Stimulated activated CD4-positive, alpha-beta T cell treated with anti-CD3 and anti-CD28 coated beads, Interleukin-12 subunit alpha, Interleukin-12 subunit beta, amount 100 ng/mL, for 48 hours (primary cell): ENCODE measurements around the gene SH3D19.

Source experiments
- DNase-seq, 3 donors: peaks; one replicate each; pipeline ENCODE4 v3.0.0-alpha.2; 2020; ENCODE audit warnings: low read depth in 2 of 3, low spot score in 1 of 3

Gene SH3D19

DNA sequence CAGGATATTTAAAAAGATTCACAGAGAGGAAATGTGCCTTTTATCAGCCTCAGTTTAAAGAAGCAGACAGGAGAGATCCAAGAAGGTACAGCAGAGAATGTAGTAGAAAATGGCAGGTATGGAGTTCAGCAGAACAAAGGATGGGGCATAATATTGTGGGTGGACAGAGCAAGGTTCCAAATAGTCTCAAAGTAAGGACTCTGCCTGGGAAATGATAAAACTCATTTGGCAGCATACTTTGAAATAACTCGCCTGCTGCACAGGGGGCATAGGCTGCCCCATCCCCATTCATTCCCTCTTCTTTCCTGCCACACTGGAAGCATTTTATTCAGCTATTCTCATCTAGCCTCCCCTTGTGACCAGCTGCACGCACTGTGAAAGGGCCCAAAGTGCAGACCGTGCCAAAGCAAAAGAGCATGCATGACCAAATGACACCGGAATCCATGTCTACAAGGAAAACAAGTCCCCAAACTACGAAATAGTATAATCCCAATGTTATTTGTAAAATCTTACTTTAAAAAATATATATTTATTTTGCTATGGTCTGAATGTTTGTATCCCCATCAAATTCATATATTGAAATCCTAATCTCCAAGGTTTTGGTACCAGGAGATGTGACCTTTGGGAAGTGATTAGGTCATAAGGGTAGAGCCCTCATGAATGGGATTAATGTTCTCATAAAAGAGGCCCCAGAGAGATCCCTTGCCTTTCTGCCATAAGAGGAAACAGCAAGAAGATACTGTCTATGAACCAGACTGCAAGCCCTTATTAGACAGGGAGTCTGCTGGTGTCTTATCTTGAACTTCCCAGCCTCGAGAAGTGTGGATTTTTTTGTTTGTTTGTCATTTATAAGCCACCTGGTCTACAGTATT is 125.8 kb downstream of the SH3D19 start:
- no peak for DNase-seq

DNA sequence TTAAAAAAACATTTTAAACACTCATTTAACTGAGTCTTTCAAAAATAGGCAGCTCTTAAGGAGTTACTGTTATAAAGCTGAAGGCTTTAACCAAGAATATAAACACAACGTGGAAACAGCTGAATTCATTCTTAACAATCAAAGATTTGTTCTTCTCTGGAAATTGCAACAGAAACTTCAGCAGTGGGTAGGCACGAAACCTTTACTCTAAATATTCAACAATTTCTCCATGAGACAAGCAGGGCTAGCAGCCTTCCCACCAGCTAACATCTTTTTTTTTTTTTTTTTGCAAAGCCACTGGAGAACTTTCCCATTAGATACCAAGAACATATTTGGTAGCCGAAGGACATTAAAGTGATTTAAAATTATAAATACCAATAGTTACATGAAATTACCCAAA is 126.7 kb downstream of the SH3D19 start:
- no peak for DNase-seq

DNA sequence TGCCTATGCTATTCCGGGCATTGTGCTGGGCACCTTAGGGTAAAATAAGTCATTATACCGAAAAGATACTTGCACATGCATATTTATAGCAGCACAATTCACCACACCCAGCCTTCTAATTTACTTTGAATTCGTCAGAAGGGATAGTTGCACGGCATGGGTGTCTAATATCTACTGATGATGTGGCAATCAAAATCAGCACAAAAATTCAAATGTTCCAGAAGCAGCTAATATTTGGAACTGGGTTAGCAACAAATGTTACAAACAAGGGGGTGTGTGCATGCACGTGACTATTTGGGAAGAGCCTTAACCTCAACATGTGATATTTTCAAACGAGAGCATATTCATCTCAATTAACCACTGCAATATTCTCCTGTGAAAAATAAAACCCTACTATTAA is 128.2 kb downstream of the SH3D19 start:
- DNase-seq, result no peak

DNA sequence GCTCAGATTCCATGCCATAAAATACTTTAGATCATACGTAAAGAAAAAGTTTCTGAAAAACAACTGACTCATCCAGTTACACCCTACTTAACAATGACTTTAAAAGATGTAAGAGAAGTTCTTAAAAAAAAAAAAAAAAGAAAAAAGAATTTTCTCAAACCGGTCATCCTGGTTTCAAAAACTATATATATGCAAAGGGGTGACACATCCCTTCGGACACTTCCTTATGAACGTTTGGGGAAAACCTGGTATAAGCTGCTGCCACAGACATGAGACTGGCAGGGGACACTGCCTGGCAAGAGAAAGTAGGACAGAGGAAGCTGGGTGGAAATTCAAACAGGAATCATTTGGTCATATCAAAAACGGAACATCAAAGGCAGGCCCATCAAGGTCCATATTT is 129.6 kb downstream of the SH3D19 start:
- DNase-seq, result no peak

DNA sequence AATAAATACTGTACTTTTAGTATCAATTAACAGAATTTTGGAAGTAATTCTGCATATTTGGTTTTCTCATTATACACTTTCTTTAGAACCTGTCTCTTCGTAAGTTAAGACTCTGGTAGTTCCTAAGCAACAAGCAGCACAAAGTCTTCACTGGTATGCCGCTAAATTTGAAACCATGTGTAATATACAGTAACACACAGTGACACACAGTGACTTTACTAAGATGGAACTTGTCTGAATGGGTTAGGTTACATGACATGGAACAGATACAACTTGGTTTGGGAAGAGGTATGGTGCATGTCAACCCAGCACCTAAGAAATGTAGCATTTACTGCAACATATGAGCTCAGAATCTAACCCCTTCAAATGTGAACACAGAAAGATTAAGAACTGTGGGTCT is 132.0 kb downstream of the SH3D19 start:
- DNase-seq, result no peak

DNA sequence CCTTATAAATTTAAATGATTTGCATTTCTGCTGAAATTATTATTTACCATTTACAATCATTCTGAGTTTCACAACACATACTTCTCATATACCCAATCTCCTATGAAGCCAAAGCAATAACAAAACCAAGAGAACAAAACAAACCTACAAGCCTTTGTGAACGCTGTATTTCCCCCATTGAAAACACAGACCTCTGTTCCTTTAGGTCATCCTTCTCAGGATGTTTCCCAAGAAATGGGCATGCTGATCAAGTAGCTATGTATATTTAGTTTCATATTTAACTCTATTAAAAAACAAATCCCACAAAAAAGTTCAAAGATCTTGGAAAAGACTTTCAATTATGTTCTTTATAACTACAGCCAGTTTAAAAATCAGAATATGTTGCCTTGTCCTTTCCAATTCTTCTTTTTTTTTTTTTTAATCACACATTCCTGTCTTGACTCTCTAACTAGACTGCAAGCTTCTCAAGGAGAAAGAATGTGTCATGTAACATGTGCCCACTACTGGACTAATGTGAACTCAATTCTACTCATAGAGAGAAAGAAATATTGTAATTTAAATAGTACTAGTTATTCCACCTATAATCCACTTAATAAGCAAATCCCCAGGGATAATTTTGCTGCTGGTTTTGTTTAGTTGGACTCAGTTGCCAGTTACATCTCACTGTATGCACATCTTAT is 132.7 kb downstream of the SH3D19 start:
- DNase-seq, result no peak

DNA sequence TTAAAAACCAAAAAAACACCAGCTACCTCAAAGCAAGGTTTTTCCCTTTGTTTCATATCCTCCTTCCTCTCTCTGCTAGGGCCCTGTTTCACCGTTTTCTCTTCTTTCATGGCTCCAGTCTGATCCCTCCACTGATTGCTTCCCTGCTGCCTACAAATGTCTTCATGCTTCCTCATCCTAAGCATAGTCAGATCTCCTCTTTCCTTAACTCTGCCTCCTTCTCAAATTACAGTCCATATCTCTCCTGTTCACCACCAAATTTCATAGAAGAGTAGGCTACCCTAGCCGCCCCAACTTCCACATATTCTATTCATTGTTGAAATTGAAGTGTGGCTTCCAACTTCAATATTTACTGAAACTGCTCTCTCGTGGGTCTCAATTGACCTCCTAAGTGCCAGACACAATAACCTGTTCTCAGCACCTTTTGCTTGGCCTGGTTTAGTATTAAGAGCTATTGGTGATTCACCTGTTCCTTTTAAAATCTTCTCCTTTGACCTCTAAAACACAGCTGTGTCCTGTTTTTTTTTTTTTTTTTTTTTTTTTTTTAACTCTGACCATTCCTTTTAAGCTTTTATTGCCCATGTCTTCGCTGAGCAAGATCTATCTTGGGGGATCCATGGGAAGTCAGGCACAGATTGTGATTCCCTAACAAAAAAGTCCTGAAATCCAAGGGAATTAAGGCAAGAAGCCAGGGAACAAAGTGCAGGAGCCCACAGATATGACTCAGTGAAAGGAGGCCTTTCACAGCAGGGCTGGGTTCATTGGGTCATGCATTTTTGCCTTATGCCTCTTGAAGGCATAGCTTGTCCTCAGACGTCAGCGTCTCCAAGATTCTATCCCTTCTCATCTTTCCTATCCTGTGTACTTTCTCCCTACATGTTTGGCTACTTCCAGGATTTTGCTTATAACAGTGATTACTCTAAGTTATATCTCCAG is 140.6 kb downstream of the SH3D19 start:
- no peak for DNase-seq

DNA sequence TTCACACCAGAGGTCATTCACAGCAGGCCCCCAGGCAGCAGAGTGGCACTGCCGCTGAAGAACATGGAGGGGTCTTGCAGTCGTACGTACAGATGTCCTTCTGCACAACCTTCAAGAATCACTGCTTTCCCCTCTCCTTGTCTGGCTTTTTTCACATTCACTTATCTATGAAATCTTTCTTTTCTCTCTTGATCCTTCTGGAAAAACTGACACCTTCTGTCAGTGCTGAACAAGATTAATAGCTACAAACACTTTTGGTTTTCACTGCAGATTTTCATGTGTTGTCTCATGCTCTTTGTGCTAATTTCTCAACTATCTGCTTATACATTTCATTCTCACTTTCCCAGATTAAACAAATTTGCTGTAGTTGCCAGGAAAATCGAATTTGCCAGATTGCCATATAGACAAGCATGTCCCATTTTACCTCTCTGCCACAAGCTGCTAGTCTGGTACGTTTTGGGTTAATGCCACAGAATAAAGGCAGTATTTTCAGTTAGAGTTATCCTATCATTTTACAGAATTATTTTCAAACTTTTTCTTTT is 142.9 kb downstream of the SH3D19 start:
- no peak for DNase-seq

DNA sequence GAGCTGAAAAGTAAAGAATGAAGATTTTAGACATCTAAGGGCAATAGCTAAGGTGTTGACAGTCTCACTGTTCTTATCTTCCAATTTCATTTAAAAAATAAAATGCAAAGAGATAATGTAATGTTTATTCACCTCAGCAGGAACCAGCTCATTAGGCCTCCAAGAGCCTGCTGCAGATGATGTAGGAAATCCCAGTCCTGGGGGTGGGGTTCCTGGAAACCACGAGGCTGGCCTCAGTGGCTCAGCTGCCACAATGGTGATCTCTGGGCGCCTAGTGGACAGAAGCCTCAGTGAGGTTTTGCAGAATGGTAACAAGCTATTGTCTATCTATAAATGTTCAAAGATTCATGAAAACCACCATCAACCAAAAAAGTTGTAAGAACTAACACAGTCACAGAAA is 148.7 kb downstream of the SH3D19 start:
- DNase-seq, result no peak

DNA sequence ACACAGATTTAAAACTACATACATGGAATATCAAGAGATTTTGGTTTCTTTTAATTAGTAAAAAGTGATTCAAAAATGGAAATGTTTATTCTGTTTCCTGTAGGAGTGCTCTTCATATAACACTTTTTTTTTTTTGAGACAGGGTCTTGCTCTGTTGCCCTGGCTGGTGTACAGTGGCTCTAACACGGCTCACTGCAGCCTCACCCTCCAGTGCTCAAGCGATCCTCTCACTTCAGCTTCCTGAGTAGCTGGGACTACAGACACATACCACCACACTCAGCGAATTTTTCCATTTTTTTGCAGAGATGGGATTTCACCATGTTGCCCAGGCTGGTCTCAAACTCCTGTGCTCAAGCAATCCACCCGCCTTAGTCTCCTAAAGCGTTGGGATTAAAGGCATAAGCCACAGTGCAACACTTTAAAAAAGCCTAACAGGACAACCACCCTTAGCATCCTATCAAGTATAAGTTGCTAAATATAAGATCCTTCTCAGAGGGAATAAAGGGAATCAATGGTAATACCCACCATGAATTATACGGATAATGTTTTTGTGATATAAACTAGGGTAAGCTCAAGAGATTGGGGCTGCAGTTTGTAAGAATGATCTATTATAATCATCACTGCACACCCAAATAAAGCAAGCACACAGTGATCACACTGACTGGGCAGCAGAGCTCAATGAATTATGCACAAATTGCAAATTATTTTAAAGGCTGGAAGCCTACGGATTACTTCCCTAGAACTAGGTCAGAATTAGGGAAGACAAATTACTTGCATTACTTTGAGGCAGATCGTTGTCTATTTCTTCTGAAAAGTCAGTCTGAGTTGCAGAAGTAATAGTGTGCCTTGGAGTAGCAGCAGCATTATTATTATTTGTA is 149.4 kb downstream of the SH3D19 start:
- no peak for DNase-seq

DNA sequence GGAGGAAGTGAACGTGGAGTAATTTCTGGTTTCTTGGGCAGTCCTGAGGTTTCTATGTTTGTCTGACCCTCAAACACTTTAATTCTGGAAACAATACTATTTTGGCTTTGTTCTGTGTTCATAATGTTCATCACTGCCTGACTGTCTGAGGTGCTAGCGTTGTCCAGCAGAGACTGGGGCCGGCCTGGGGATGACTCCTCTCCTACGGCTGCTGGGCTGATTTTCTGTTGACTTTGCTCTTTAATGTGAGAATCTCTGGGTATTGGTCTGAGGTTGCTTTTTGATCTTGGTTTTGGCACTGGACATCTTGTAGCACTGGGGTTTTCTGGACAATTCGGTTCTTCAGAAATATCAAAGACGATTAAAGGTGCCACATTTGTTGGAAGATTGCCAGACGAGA is 150.2 kb downstream of the SH3D19 start:
- DNase-seq, result no peak

DNA sequence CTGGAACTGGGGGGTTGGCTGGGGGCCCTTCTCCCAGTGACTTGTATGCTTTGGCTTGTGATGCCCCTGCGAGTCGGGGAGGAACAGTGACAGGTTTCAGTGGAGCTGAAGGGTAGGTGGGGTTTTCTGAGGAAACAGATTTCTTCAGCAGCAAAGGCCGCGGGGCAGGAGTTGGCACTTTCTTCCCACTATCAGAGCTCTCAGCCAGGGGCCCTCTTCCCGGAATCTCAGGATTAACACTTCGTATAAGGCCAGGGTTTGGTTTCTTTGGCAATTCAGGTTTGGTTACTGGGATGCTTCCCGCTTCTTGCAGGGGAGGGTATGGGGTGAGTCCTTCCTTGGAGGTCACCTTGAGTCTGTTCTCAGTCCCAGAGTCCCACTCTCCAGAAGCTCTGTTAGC is 150.6 kb downstream of the SH3D19 start:
- no peak for DNase-seq

DNA sequence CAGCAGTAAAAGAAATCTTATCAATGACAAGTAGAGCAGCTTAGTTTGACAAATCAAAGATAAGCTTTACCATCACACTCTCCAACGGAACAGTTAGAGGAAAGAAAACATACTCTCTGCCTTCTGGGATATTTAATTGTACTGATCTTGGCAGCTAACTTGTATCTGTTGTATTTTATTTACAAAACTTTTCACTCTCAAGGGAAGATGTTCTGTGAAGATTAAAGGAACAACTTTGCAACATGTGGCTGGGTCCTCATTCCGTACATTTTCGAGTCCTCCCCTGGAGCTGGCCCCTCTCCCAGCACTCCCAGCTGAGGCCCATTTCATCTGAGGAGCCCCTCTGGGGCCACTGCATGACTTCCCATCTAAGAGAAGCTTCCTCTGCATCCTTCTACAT is 151.5 kb downstream of the SH3D19 start:
- no peak for DNase-seq

DNA sequence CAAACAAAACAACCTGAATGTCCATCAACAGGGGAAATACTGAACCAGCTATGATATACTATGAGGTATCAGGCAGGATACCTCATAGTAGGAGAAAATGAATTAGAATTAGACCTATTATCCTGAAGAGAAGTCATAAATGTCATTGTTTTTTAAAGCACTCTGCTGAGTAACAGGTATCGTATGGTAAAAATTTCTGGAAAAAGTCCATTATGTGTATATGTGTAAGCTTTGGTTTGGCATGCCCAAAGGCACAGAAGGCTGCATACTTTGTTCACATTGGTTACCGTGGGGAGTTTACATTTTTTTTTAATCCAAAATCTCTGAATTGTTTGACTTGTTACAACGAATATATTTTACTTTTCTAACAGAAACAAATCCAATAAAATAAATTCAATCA is 155.5 kb downstream of the SH3D19 start:
- DNase-seq, result no peak

DNA sequence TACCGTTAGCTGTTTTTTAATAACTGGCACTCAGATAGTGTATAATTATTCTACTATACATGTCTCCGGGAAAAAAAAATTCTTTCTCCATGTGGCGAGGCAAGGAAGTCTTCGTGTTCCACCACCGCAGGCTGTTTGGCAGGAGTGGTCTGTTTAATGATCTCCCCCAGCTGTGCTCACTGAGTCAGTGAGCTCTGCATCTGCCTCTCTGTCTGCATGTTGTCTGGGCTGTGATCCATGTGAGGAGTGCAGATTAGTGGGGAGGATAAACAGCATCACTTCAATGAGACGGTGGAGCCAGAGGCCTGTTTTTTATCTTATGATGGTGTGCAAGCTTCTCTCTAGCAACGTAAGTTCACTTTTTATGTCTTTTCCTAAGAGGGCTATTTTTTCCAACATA is 156.2 kb downstream of the SH3D19 start:
- DNase-seq, result no peak

DNA sequence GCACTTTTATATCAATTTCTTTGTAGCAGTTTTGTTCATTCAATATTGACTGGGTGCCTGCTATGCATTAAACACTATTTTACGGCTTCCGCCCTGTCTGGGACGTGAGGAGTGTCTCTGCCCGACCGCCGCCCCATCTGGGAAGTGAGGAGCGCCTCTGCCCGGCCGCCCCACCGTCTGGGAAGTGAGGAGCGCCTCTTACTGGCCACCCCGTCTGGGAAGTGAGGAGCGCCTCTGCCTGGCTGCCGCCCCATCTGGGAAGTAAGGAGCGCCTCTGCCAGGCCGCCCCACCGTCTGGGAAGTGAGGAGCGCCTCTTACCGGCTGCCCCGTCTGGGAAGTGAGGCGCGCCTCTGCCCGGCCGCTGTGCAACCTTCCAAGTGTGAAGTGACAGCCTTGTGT is 157.8 kb downstream of the SH3D19 start:
- no peak for DNase-seq

DNA sequence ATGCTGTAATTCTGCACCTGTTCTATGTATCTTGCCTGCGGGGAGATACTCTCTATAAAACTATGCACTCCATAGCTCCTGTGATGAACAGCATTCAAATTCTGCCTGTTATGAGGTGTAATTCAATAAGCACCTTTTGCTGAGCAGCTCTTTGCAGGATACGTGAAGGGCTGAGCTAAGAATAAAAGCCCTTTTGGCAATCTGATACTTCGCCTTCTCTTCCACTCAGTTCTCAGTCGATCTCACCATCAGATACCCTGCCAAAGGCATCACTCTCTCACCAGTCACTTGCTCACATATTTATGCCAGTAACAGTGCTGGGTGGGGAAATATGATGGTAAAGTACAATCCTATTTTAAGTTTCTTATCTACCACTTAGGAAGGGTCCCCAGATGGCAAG is 158.8 kb downstream of the SH3D19 start:
- DNase-seq, result no peak

DNA sequence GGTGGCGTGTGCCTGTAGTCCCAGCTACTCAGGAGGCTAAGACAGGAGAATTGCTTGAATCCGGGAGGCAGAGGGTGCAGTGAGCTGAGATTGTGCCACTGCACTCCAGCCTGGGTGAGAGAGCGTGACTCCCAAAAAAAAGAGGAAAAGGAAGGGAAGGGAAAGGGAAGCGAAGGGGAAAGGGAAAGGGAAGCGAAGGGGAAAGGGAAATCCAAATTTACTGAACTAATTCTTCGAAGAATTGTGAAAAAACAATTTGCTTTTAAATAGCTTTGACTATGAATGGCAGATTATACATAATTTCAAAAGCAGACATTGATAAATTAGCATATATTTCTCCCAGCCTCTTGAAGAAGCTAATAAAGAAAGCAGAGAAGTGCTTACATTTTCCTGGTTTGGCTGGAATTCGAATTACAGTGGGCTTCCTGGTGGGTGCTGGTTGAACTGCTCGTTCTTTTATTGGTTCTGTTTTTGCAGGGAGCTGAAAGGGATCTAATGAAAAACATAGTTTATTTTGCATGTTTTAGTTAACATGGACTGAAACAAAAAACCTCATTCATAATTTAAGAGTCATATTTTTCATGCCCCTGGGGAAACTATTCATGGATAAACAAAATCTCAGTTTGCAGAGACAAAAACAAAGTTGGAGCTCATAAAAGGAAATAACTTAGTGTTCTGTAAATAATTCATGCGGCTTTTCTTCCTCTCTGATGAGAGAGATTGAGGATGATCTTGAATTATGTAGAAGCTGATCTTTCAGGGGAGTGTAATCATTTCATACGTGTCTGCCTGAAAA is 160.0 kb downstream of the SH3D19 start:
- DNase-seq, result no peak

DNA sequence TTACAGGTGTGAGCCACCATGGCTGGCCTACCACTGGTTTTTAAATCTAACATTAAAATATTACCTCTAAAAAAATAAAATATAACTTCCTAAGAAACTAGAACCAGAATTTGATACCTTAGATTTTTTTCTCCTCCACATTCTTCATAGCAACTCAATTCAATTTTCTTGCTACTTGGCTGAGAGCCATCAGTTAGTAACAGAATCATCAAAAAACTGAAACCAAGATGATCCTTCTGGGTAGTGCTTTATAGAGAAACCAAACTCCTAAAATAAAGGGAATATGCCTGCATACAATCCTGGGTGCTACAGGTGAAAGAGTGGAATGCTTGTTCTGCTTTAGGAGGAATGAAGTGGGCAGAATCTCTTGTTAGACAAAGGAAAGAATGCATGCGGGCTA is 161.6 kb downstream of the SH3D19 start:
- no peak for DNase-seq

DNA sequence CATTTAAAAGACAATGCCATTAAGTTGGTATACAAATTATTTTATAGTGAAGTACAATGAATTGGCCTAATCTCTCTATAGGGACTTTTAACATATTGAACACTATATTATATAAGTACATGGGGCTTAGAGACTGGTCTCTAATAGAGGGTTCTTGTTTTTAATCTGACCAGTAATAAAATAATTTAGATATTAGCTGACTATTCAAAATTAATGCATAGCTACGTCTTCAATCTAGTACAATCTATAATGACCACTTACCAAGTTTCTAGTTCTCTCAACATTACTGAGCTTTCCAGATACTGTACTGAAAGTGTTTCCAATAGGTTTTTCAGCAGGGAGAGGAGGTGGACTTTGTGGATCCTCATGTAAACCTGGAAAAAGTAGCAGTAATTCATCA is 166.4 kb downstream of the SH3D19 start:
- DNase-seq, result no peak
